OCI-LY3 (cell line): ENCODE results near the gene UQCRC1.

Experiments used
- H2AFZ ChIP-seq: fragments of 200-600, 300-600 bp; shearing (Covaris generic); 2 replicates; pipeline ENCODE4 v1.6.0; 2014; ENCODE audit warnings: antibody characterized with exemption, low read depth, low read length
- H3K27ac ChIP-seq: fragments of 200-600, 300-600 bp; sonication (generic); 2 replicates; pipeline ENCODE4 v1.5.1; 2014; ENCODE audit warnings: mild to moderate bottlenecking, low read length, moderate library complexity, mixed read lengths
- H3K27me3 ChIP-seq: fragments of 200-600, 300-600 bp; sonication (generic); 2 replicates; pipeline ENCODE4 v1.6.1; 2014; ENCODE audit warnings: low read depth, low read length, mixed read lengths
- H3K36me3 ChIP-seq: fragments of 200-600, 300-600 bp; sonication (generic); replicated peaks from 2 replicates; pipeline ENCODE3; 2014; ENCODE audit warnings: low read depth, low read length, mixed read lengths
- H3K4me1 ChIP-seq: fragments of 300-600, 200-600 bp; sonication (generic); 2 replicates; pipeline ENCODE4 v1.6.1; 2014; ENCODE audit warnings: low read length, mixed read lengths
- H3K4me2 ChIP-seq: fragments of 200-600, 300-600 bp; sonication (generic); 2 replicates; pipeline ENCODE4 v1.6.1; 2014; ENCODE audit warnings: low read length, mixed read lengths
- H3K4me3 ChIP-seq: fragments of 300-600, 200-600 bp; sonication (generic); 2 replicates; pipeline ENCODE4 v1.5.1; 2014; ENCODE audit warnings: antibody characterized with exemption, mild to moderate bottlenecking, low read length, moderate library complexity
- H3K79me2 ChIP-seq: fragments of 300-600, 200-600 bp; shearing (Covaris generic); 2 replicates; pipeline ENCODE4 v1.6.1; 2014; ENCODE audit warnings: mild to moderate bottlenecking, low read length, mixed read lengths
- H3K9ac ChIP-seq: fragments of 300-600, 200-600 bp; shearing (Covaris generic); 2 replicates; pipeline ENCODE4 v1.6.0; 2014; ENCODE audit warnings: mild to moderate bottlenecking, low read length, moderate library complexity
- H3K9me3 ChIP-seq: fragments of 200-600, 300-600 bp; shearing (Covaris generic); 2 replicates; pipeline ENCODE4 v1.6.1; 2014; ENCODE audit warnings: low read length, mixed read lengths; ENCODE audit not compliant: insufficient read depth
- H4K20me1 ChIP-seq: fragments of 200-600, 300-600 bp; sonication (generic); 2 replicates; pipeline ENCODE4 v1.6.1; 2016; ENCODE audit warnings: low read length, mixed read lengths; ENCODE audit not compliant: insufficient read depth
- CTCF ChIP-seq: fragments of 200-600, 300-600 bp; sonication (generic); IDR thresholded peaks from 2 replicates; pipeline ENCODE4 v1.5.1; 2014; ENCODE audit warnings: antibody characterized with exemption, low read length, low read depth
- EZH2phosphoT487 ChIP-seq: fragments of 200-600 bp; shearing (Covaris generic); IDR thresholded peaks from 2 replicates; pipeline ENCODE4 v1.6.1; 2018; ENCODE audit warnings: antibody characterized with exemption, mixed run types, low read depth

UQCRC1 gene

GRCh38 chr3:48648188-48648850, 38.9 kb upstream of the UQCRC1 start:
- Histone ChIP-seq H3K27me3 (no peaks in the 10 kb centered on the region), H4K20me1 (no peaks in the 10 kb centered on the region), H3K9me3 (no peaks in the 10 kb centered on the region), H3K79me2 (no peaks in the 10 kb centered on the region), H3K4me2 (no peak overlapping the region), H2AFZ (no peak overlapping the region), H3K4me3 (no peak overlapping the region), H3K9ac (no peak overlapping the region), H3K27ac (no peak overlapping the region), H3K4me1 (no peaks in the 10 kb centered on the region), H3K36me3 (no peaks in the 10 kb centered on the region)
- TF ChIP-seq CTCF (no peak), EZH2phosphoT487 (no peak)

- H3K36me3 ChIP-seq = no peaks in the 10 kb centered on the region
These were observed 38.3 kb upstream of the UQCRC1 start for GRCh38 chr3:48647714-48648113.

GRCh38 chr3:48644898-48645760, 35.7 kb upstream of the UQCRC1 start:
- Histone ChIP-seq H3K9me3 (no peaks in the 10 kb centered on the region), H3K79me2 (no peaks in the 10 kb centered on the region), H3K4me1 (no peaks in the 10 kb centered on the region), H4K20me1 (no peaks in the 10 kb centered on the region), H3K9ac (no peak overlapping the region), H3K36me3 (no peaks in the 10 kb centered on the region), H3K27me3 (no peaks in the 10 kb centered on the region), H3K4me3 (no peak overlapping the region), H3K27ac (no peak overlapping the region), H2AFZ (no peak overlapping the region), H3K4me2 (no peak overlapping the region)
- TF ChIP-seq CTCF (no peak), EZH2phosphoT487 (no peak)

More at GRCh38 chr3:48647714-48648113, 38.3 kb upstream of the UQCRC1 start:
- Histone ChIP-seq H3K9me3 (no peaks in the 10 kb centered on the region), H2AFZ (no peak overlapping the region), H3K27ac (no peak overlapping the region), H3K4me3 (no peak overlapping the region), H3K4me2 (no peak overlapping the region), H4K20me1 (no peaks in the 10 kb centered on the region), H3K4me1 (no peaks in the 10 kb centered on the region), H3K9ac (no peak overlapping the region), H3K79me2 (no peaks in the 10 kb centered on the region), H3K27me3 (no peaks in the 10 kb centered on the region)
- no peak for TF ChIP-seq CTCF
- TF ChIP-seq EZH2phosphoT487 = no peak

GRCh38 chr3:48642605-48643004, 33.2 kb upstream of the UQCRC1 start:
- no peak overlapping the region for H3K4me2 ChIP-seq
- no peak overlapping the region for H3K27ac ChIP-seq
- no peaks in the 10 kb centered on the region for H3K36me3 ChIP-seq
- H2AFZ ChIP-seq = no peak overlapping the region
- no peak for TF ChIP-seq EZH2phosphoT487
- TF ChIP-seq CTCF = no peak
- no peaks in the 10 kb centered on the region for H3K27me3 ChIP-seq
- H3K4me3 ChIP-seq = no peak overlapping the region
- H3K9ac ChIP-seq = no peak overlapping the region
- H4K20me1 ChIP-seq = no peaks in the 10 kb centered on the region
- H3K9me3 ChIP-seq = no peaks in the 10 kb centered on the region
- no peaks in the 10 kb centered on the region for H3K79me2 ChIP-seq
- no peaks in the 10 kb centered on the region for H3K4me1 ChIP-seq
